HG03521 (cell line): Measurements from ENCODE around the gene TMC1.
A peak's percentile ranks its signal among the peaks of the same experiment; 100 is the strongest.

Experiments used
- ATAC-seq: cut with Tn5 transposase; IDR thresholded peaks from one replicate; pipeline ENCODE4 v1.9.1; 2021; ENCODE audit warnings: mild to moderate bottlenecking, moderate library complexity; ENCODE audit not compliant: unreplicated experiment

The TMC1 gene

DNA sequence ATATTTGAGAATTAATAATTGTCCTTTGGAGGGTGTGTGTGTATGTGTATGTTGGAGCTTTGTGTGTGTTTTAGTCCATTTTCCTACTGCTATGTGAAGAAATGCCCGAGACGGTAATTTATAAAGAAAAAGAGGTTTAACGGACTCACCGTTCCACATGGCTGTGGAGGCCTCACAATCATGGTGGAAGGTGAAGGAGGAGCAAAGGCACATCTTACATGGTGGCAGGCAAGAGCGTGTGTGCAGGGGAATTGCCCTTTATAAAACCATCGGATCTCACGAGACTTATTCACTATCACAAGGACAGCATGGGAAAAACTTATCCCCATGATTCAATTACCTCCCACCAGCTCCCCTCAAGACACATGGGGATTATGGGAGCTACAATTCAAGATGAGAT, 44.1 kb downstream of the TMC1 start:
- ATAC-seq = no peak

GRCh38 chr9:72574156-72574810, 52.9 kb downstream of the TMC1 start:
- no peak for ATAC-seq

GRCh38 chr9:72575666-72576065, 54.3 kb downstream of the TMC1 start:
- no peak for ATAC-seq

- ATAC-seq = no peak
Observed at GRCh38 chr9:72576087-72576486, 54.7 kb downstream of the TMC1 start.

- no peak for ATAC-seq
Observed at GRCh38 chr9:72577212-72577753, 55.9 kb downstream of the TMC1 start.

- ATAC-seq = no peak
Observed at GRCh38 chr9:72579190-72579589, 57.8 kb downstream of the TMC1 start.

GRCh38 chr9:72579880-72580550, 58.6 kb downstream of the TMC1 start:
- ATAC-seq = no peak

GRCh38 chr9:72581694-72582093, 60.3 kb downstream of the TMC1 start:
- ATAC-seq = no peak

DNA sequence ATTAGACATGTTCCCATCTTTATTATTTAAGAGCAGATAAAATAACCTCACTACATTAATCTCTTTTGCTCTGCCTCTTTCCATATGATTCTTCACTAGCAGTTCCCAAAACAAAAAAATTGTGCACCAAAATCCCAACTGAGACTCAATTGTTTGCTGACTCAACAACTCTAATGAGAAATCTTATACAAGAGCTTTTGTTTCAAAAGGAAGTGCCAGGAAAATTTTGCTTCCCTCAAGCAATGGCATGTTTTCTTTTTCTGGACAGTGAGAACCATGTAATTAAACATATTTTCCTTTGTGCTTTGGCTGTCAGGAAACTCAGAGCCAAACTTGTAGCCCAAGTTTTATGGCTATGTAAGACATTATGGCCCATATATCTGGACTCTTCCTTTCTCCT, 62.0 kb downstream of the TMC1 start:
- ATAC-seq = no peak

DNA sequence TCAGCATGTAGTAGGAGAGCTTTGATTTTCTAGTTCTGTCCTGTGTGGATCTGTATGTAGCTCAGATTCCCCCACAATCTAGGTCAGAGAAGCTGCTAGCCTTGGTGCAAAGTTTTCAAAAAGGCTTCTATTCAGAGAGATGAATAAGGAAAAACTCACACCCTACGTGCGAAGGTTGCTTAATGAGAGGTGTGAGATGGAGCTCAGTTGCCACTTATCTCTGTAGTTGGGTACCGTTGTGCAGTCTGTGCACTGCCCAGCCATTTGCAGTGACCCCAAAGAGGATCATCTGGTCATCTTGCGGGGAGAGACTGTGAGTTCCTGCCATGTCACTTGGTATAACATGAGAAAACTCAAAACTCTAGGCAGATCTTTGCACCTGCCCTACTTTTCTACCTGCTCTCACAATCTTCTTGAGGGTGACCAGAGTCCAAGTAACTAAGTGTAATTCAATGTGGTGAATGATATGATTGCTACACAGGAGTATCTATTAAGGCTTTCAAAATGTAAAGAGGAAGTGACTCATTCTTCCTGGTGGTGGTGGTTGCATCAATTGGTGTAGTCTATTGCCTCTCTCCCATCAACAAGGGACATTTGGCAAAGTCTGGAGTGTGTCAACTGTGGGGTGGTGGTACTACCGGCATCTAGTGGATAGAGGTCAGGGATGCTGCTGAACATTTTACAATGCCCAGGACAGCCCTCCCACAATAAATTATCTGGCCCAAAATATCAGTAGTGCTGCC, 65.2 kb downstream of the TMC1 start:
- ATAC-seq = no peak

DNA sequence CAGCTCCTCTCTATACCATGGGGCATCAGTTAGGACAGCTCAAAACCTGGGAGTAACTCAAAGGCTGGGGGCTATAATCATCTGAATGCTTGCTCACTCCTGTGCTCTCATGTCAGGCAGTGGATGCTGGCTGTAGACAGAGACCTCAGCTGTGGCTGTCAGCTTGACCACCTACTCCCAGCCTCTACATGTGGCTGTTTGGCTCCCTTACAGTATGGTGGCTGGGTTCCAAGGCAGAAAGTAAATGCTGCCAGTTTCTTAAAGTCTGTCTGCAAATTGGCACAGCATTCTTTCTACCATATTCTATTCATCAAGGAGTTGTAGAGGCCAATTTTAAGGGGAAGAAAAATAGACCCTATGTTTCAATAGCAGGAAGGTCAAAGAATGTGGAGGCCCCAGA, 66.9 kb downstream of the TMC1 start:
- no peak for ATAC-seq

GRCh38 chr9:72589667-72590521, 68.5 kb downstream of the TMC1 start:
- no peak for ATAC-seq

- ATAC-seq = no peak
Observed at GRCh38 chr9:72590824-72591223, 69.4 kb downstream of the TMC1 start.

GRCh38 chr9:72592502-72593403, 71.3 kb downstream of the TMC1 start:
- peak; percentile 79 for ATAC-seq

DNA sequence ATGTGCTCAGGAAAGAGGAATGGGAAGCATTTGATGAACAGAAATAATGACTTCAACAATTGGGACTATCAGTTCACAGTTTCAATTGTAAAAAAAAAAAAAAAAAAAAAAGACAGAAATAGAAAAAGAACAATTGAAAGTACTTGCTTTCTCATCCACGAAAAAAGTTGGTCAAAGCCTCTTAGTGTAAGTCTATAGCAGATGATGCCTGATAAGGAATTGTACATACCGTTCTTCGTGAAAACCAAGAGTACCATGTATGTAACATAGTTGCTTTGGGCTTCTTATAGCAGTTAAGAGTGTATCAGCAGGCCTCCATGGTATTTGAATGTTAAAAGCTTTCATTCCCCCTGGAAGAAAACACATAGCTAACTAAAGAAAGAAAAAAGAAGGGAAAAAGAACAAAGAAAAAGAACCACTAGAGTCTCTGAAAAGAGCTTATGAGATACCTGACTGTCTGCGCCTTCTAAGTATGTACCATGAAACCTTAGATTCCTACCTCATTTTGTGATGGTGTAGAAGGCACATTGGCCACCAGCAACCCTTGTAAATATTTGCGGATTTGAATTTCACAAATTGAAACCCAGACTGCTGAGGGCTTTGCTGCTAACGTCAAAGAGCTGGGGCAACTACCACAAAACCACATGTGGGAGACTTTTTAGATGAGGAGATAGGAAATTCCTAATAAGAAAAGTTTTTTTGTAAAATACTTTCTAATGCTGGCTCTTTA, 75.2 kb downstream of the TMC1 start:
- no peak for ATAC-seq

DNA sequence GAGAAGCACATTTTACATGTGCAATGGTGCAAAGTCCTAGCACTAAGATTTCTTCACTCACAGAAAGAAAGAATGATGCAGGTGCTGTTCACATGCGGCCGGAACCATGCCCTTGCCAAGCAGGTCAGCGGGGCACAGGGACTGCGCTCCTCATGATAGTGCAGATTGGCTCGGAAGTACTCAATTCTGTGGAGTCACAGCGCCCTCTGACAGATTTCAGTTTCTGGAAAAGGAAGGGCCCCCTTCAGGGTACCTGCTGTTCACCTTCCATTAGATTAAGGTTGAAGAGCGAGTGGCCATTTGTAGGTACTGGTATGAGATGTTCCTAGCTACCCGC, 75.7 kb downstream of the TMC1 start:
- ATAC-seq = no peak

DNA sequence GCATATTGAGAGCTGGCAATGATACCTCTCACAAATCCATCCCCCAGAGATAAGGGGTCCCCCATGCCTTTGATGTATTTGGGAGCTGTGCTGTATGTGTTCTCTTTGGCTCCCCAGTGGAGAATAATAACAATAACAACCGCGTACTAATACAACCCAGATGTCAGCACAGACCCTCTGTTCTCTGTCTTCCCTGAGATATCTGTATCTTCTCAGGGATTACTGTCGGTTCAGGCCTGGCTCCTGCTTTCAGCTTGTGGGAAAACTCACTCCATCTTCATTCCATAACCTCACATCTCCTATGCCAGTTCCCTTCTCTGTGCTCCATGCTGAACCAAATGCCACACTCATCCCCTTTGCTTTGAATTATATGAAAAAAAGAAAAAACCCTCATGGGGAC, 76.2 kb downstream of the TMC1 start:
- ATAC-seq = no peak

DNA sequence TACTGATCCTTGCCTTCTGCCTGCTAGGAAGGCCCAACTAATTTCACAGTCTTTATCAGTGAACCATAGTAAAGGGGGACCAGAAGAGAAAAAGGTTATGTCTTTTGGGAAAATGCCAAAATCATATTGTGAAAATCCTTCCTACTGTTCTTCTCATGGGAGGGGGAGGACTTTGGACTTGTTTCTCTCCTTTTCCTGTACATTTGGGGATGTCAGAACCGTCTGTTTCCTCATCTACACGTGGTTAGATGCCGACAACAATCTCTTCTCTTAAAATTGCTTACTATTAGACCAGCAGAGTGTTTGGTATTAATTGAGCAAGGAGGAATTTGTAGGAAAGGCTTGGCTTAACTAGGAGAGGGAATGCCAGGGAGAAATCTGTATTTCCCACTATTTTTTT, 77.2 kb downstream of the TMC1 start:
- ATAC-seq = no peak

- ATAC-seq = no peak
Observed at GRCh38 chr9:72599874-72600534, 78.6 kb downstream of the TMC1 start.
